IMR-90 (cell line): Measurements from ENCODE around the gene NAALAD2. TPM values are rescaled to one million over a fixed set of nuclear protein-coding genes. Genes with fewer than 3 reads are reported as not detected.
"Not testable (repeated sequence)": the region's sequence is repeated elsewhere in the genome, so short reads cannot be mapped to it uniquely, and the experiment has no call there.

ENCODE experiments used
- ATAC-seq: fragments of 200-7000 bp; cut with Tn5 transposase; 2 replicates; pipeline ENCODE4 v1.9.1; 2020; ENCODE audit warnings: low read depth, mild to moderate bottlenecking, moderate library complexity
- BruUV-seq: library from RNA; stranded (reverse); fragments of 400-500 nt; replicated peaks from 2 replicates; lab custom pipeline; 2021; lab: Mats Ljungman, UMichigan
- CTCF ChIA-PET: fragments of 300-600 bp; formaldehyde crosslinking; extraction: SDS; loops from one replicate; lab custom pipeline; 2021; ENCODE audit warnings: antibody characterized with exemption; lab: Yijun Ruan, JAX
- POLR2A ChIA-PET: fragments of 300-600 bp; sonication (Branson Sonifier 250); formaldehyde crosslinking; loops from one replicate; lab custom pipeline; 2022; ENCODE audit warnings: antibody characterized with exemption; ENCODE audit not compliant: unreplicated experiment; lab: Charles Lee
- DNase-seq: peaks from one replicate; pipeline ENCODE4 v3.0.0; 2013
- H2AFZ ChIP-seq: replicated peaks from 2 replicates; pipeline ENCODE3; 2013; ENCODE audit warnings: low read length, mild to moderate bottlenecking; ENCODE audit not compliant: poor library complexity
- H2AK5ac ChIP-seq: 2 replicates; pipeline ENCODE4 v1.6.1; 2013; ENCODE audit warnings: low read depth, low read length, inconsistent platforms
- H2AK9ac ChIP-seq: replicated peaks from 2 replicates; pipeline ENCODE3; 2013; ENCODE audit warnings: mild to moderate bottlenecking, low read depth, low read length, moderate library complexity; ENCODE audit not compliant: poor library complexity
- H2BK120ac ChIP-seq: 2 replicates; pipeline ENCODE4 v1.6.1; 2013; ENCODE audit warnings: low read depth, low read length, inconsistent platforms
- H2BK15ac ChIP-seq: 3 replicates; pipeline ENCODE4 v1.6.1; 2013; ENCODE audit warnings: low read depth, low read length, inconsistent platforms
- H2BK20ac ChIP-seq: 2 replicates; pipeline ENCODE4 v1.6.1; 2013; ENCODE audit warnings: low read depth, mild to moderate bottlenecking, inconsistent platforms, low read length, moderate library complexity
- H2BK5ac ChIP-seq: 2 replicates; pipeline ENCODE4 v1.6.1; 2013; ENCODE audit warnings: mild to moderate bottlenecking, low read depth, low read length, inconsistent platforms; ENCODE audit not compliant: poor library complexity, severe bottlenecking
- H3K14ac ChIP-seq: replicated peaks from 2 replicates; pipeline ENCODE4 v1.6.1; 2013; ENCODE audit warnings: low read depth, low read length, inconsistent platforms
- H3K18ac ChIP-seq: 2 replicates; pipeline ENCODE4 v1.6.1; 2013; ENCODE audit warnings: low read depth, low read length, control low read depth
- H3K23ac ChIP-seq: 2 replicates; pipeline ENCODE4 v1.6.1; 2013; ENCODE audit warnings: low read depth, low read length, inconsistent platforms
- H3K27ac ChIP-seq: 2 replicates; pipeline ENCODE4 v1.5.1; 2013; ENCODE audit warnings: mild to moderate bottlenecking, control low read depth, low read length; ENCODE audit not compliant: insufficient read depth
- H3K27me3 ChIP-seq: 2 replicates; pipeline ENCODE4 v1.6.1; 2013; ENCODE audit warnings: low read length; ENCODE audit not compliant: control insufficient read depth, insufficient read depth
- H3K36me3 ChIP-seq: 2 replicates; pipeline ENCODE4 v1.6.1; 2013; ENCODE audit warnings: low read length, mixed read lengths; ENCODE audit not compliant: control insufficient read depth, insufficient read depth
- H3K4ac ChIP-seq: 2 replicates; pipeline ENCODE4 v1.6.1; 2013; ENCODE audit warnings: low read depth, low read length, inconsistent platforms
- H3K4me1 ChIP-seq: 2 replicates; pipeline ENCODE4 v1.6.1; 2013; ENCODE audit warnings: low read length, mixed read lengths; ENCODE audit not compliant: control insufficient read depth, insufficient read depth
- H3K4me2 ChIP-seq: 2 replicates; pipeline ENCODE4 v1.6.1; 2013; ENCODE audit warnings: low read depth, mild to moderate bottlenecking, control low read depth, low read length, moderate library complexity
- H3K4me3 ChIP-seq: 2 replicates; pipeline ENCODE4 v1.5.1; 2013; ENCODE audit warnings: low read depth, mild to moderate bottlenecking, control low read depth, low read length, moderate library complexity; ENCODE audit not compliant: insufficient read depth
- H3K56ac ChIP-seq: 2 replicates; pipeline ENCODE4 v1.6.1; 2013; ENCODE audit warnings: low read length, inconsistent platforms; ENCODE audit not compliant: insufficient read depth; ENCODE audit errors: extremely low read depth
- H3K79me1 ChIP-seq, 2 experiments: 2 replicates each; pipeline ENCODE4 v1.6.1; 2013; ENCODE audit warnings: low read length in 2 of 2, inconsistent platforms in 1 of 2, low read depth in 1 of 2
- H3K9ac ChIP-seq: 2 replicates; pipeline ENCODE4 v1.6.1; 2013; ENCODE audit warnings: low read depth, low read length, control low read depth
- H3K9me1 ChIP-seq: 2 replicates; pipeline ENCODE4 v1.6.1; 2013; ENCODE audit warnings: low read length, inconsistent platforms; ENCODE audit not compliant: insufficient read depth
- H3K9me3 ChIP-seq: 2 replicates; pipeline ENCODE4 v1.6.1; 2013; ENCODE audit warnings: low read length; ENCODE audit not compliant: control insufficient read depth, insufficient read depth
- H4K20me1 ChIP-seq: 2 replicates; pipeline ENCODE4 v1.6.1; 2013; ENCODE audit warnings: low read length, inconsistent platforms; ENCODE audit not compliant: insufficient read depth
- H4K5ac ChIP-seq: 2 replicates; pipeline ENCODE4 v1.6.1; 2013; ENCODE audit warnings: mild to moderate bottlenecking, low read depth, low read length, control low read depth
- H4K8ac ChIP-seq, 2 experiments: 2 replicates each; pipeline ENCODE4 v1.6.1; 2013; ENCODE audit warnings: low read depth in 2 of 2, low read length in 2 of 2, control low read depth in 1 of 2, inconsistent platforms in 1 of 2
- H4K91ac ChIP-seq: 2 replicates; pipeline ENCODE4 v1.6.1; 2013; ENCODE audit warnings: low read depth, low read length, inconsistent platforms; ENCODE audit not compliant: insufficient read depth
- WGBS, 2 experiments: methylation state at CpG; one replicate each; pipeline versions ENCODE4 v1.1.5 to v1.1.7; 2013; ENCODE audit warnings: missing lambda C conversion rate in 2 of 2; ENCODE audit not compliant: insufficient read length in 1 of 2; ENCODE audit errors: extremely low coverage in 2 of 2; 5-methylcytosine and 5-hydroxymethylcytosine counted together
- dilution Hi-C: fragments of 300-500 bp; cut with HindIII; formaldehyde crosslinking; loops from one replicate; pipeline ENCODE4 v1.14.3; 2018; ENCODE audit warnings: low sequenced_read_pairs; ENCODE audit not compliant: unreplicated experiment
- in situ Hi-C: fragments of 300-500 bp; cut with MboI; formaldehyde crosslinking; loops from 3 replicates; pipeline ENCODE4 v1.14.3; 2019; ENCODE audit warnings: low sequenced_read_pairs, inconsistent platforms, mixed read lengths
- intact Hi-C: fragments of 100-400 bp; cut with micrococcal nuclease; formaldehyde crosslinking; loops from 2 replicates; pipeline ENCODE4 v1.10.0; 2022
- polyA plus RNA-seq, 3 experiments: library from polyadenylated mRNA; depleted of rRNA; stranded (reverse); fragments of >200 nt; gene quantifications; 2 replicates each; pipeline ENCODE4 v1.2.3, GENCODE V29; 2012; ENCODE audit warnings: low replicate concordance in 1 of 3
- total RNA-seq: library from RNA; depleted of rRNA; stranded (reverse); fragments of >200 nt; gene quantifications from 2 replicates; pipeline ENCODE4 v1.2.3, GENCODE V29; 2012

Gene NAALAD2
- total and polyA plus RNA-seq, 2 of the 4 experiments (the other 2 are of a cell fraction): under 0.01 to 0.09 TPM

- in situ Hi-C loops, H3K27ac ChIP-seq, H4K20me1 ChIP-seq, H2AK9ac ChIP-seq, H2BK15ac ChIP-seq, POLR2A ChIA-PET, H2AK5ac ChIP-seq, H3K4me2 ChIP-seq, ATAC-seq, H3K14ac ChIP-seq, H3K4me3 ChIP-seq, H2BK20ac ChIP-seq, CTCF ChIA-PET, H3K9me3 ChIP-seq, dilution Hi-C loops, DNase-seq, H3K36me3 ChIP-seq, H2AFZ ChIP-seq, H4K8ac ChIP-seq, H3K9me1 ChIP-seq, BruUV-seq, H3K79me1 ChIP-seq, H3K18ac ChIP-seq, H3K23ac ChIP-seq, H3K56ac ChIP-seq, H3K4ac ChIP-seq, H4K91ac ChIP-seq, H2BK5ac ChIP-seq, H3K27me3 ChIP-seq, H4K5ac ChIP-seq, H2BK120ac ChIP-seq, H3K4me1 ChIP-seq, intact Hi-C loops, H3K9ac ChIP-seq: not testable (repeated sequence)
- WGBS, 2 experiments: 90% methylated on average over 4 of the region's 20 CpGs; no CpG with 5 or more reads in 1 of the 2 experiments
These were observed 105.6 kb downstream of the NAALAD2 start for GRCh38 chr11:90239967-90240636.
